ENCODE measurements around the gene TRIM24.

GRCh38 chr7:138579136-138579535 lies 119.1 kb downstream of the TRIM24 start:
- TF ChIP-seq POLR2A (IDR thresholded peaks at IDR 0.05) (no peak), POLR2AphosphoS5 (IDR thresholded peaks at IDR 0.05) (no peak)

Data from spleen (tissue), 3 donors.